Measurements from ENCODE around the gene SORCS1. TPM values are rescaled to one million over a fixed set of nuclear protein-coding genes. Genes with fewer than 3 reads are reported as not detected.

SORCS1 gene
- total and polyA plus RNA-seq, 2 of the 8 experiments (the other 6 are each of a cell fraction or from before 2014, with no cell fraction given), result 4.1 to 4.6 TPM

DNA sequence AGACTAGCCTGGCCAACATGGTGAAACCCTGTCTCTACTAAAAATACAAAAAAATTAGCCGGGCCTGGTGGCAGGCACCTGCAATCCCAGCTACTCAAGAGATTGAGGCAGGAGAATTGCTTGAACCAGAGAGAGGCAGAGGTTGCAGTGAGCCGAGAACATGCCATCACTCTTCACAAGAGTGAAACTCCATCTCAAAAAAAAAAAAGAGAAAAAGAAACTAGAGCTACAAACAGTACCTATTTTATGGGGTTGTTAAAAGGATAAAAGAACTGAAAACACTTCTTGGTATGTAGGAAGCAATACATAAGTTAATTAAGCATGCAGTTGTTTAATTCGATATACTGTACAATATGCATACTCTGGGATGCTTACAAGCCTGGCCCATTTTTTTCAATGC lies 216.9 kb downstream of the SORCS1 start (continued):
- TF ChIP-seq NANOG (IDR thresholded peaks at IDR 0.05; ENCODE audit: insufficient read depth, low read depth, low read length, poor library complexity, severe bottlenecking) (no peak), CTCF (IDR thresholded peaks at IDR 0.05; ENCODE audit: control extremely low read depth in 1 of 3, insufficient read depth in 1 of 3, low read depth in 1 of 3, low read length in 3 of 3) (no peak)
